ENCODE measurements around the gene SASH1. TPM values are rescaled to one million over a fixed set of nuclear protein-coding genes. Genes with fewer than 3 reads are reported as not detected.

Gene SASH1
- total RNA-seq, 2 donors from 2014 or later = 4.6 to 12.4 TPM

- no peaks in the 10 kb centered on the region for H3K4me1 ChIP-seq (ENCODE audit: control insufficient read depth, insufficient read depth, low read length)
- 83 to 92% methylated on average over 1 to 2 of the region's 2 CpGs for WGBS, 2 experiments (ENCODE audit: insufficient coverage in 1 of 2, insufficient read length in 1 of 2)
- no peak overlapping the region for H3K27ac ChIP-seq (ENCODE audit: low read depth, low read length)
- no peak overlapping the region for H3K4me3 Mint-ChIP-seq
- H3K36me3 ChIP-seq (ENCODE audit: control insufficient read depth, insufficient read depth, low read length) = no peaks in the 10 kb centered on the region
- no peaks in the 10 kb centered on the region for H3K27me3 ChIP-seq (ENCODE audit: control insufficient read depth, insufficient read depth, low read length, poor library complexity, severe bottlenecking)
- H3K9me3 Mint-ChIP-seq = no peaks in the 10 kb centered on the region
- H3K27me3 Mint-ChIP-seq (ENCODE audit: insufficient read depth) = no peaks in the 10 kb centered on the region
- no peaks in the 10 kb centered on the region for H3K36me3 Mint-ChIP-seq (ENCODE audit: low read depth)
- peaks cover 13% of the 10 kb centered on the region for H3K4me1 Mint-ChIP-seq
- DNase-seq = no peak
- no peak overlapping the region for H3K9ac ChIP-seq (ENCODE audit: extremely low read depth, low read length, poor library complexity, severe bottlenecking)
- H3K9me3 ChIP-seq (ENCODE audit: control insufficient read depth, low read length) = no peaks in the 10 kb centered on the region
- TF ChIP-seq CTCF (conservative IDR thresholded peaks at IDR 0.05) = no peak
- no peak overlapping the region for H3K27ac Mint-ChIP-seq
- no peak overlapping the region for H3K4me3 ChIP-seq (ENCODE audit: low read length)
These were observed 24.9 kb upstream of the SASH1 start for GRCh38 chr6:148317739-148318138.

- H3K27ac Mint-ChIP-seq = no peak overlapping the region
- no peaks in the 10 kb centered on the region for H3K27me3 ChIP-seq (ENCODE audit: control insufficient read depth, insufficient read depth, low read length, poor library complexity, severe bottlenecking)
- 92 to 93% methylated on average over 1 to 3 of the region's 3 CpGs for WGBS, 2 experiments (ENCODE audit: insufficient coverage in 1 of 2, insufficient read length in 1 of 2)
- no peak overlapping the region for H3K4me3 Mint-ChIP-seq
- H3K4me1 Mint-ChIP-seq = peaks cover 4% of the 10 kb centered on the region
- H3K4me3 ChIP-seq (ENCODE audit: low read length) = no peak overlapping the region
- H3K4me1 ChIP-seq (ENCODE audit: control insufficient read depth, insufficient read depth, low read length) = no peaks in the 10 kb centered on the region
- H3K27ac ChIP-seq (ENCODE audit: low read depth, low read length) = no peak overlapping the region
- no peaks in the 10 kb centered on the region for H3K36me3 ChIP-seq (ENCODE audit: control insufficient read depth, insufficient read depth, low read length)
- no peak for TF ChIP-seq CTCF (conservative IDR thresholded peaks at IDR 0.05)
- no peaks in the 10 kb centered on the region for H3K36me3 Mint-ChIP-seq (ENCODE audit: low read depth)
- H3K9ac ChIP-seq (ENCODE audit: extremely low read depth, low read length, poor library complexity, severe bottlenecking) = no peak overlapping the region
- no peaks in the 10 kb centered on the region for H3K9me3 Mint-ChIP-seq
- no peak for DNase-seq
- no peaks in the 10 kb centered on the region for H3K9me3 ChIP-seq (ENCODE audit: control insufficient read depth, low read length)
- H3K27me3 Mint-ChIP-seq (ENCODE audit: insufficient read depth) = peaks cover 3% of the 10 kb centered on the region
These were observed 19.9 kb upstream of the SASH1 start for GRCh38 chr6:148322704-148323103.

GRCh38 chr6:148323344-148323743 is 19.3 kb upstream of the SASH1 start:
- Histone ChIP-seq H3K4me1 (ENCODE audit: control insufficient read depth, insufficient read depth, low read length) (no peaks in the 10 kb centered on the region), H3K36me3 (ENCODE audit: control insufficient read depth, insufficient read depth, low read length) (no peaks in the 10 kb centered on the region), H3K27ac (ENCODE audit: low read depth, low read length) (no peak overlapping the region), H3K27me3 (ENCODE audit: control insufficient read depth, insufficient read depth, low read length, poor library complexity, severe bottlenecking) (no peaks in the 10 kb centered on the region), H3K4me3 (ENCODE audit: low read length) (no peak overlapping the region), H3K9ac (ENCODE audit: extremely low read depth, low read length, poor library complexity, severe bottlenecking) (no peak overlapping the region), H3K9me3 (ENCODE audit: control insufficient read depth, low read length) (no peaks in the 10 kb centered on the region)
- Mint-ChIP-seq H3K4me1 (peaks cover 4% of the 10 kb centered on the region), H3K4me3 (no peak overlapping the region), H3K36me3 (ENCODE audit: low read depth) (no peaks in the 10 kb centered on the region), H3K9me3 (no peaks in the 10 kb centered on the region), H3K27ac (no peak overlapping the region), H3K27me3 (ENCODE audit: insufficient read depth) (peaks cover 3% of the 10 kb centered on the region)
- 76 to 100% methylated on average over 1 to 2 of the region's 2 CpGs for WGBS, 2 experiments (ENCODE audit: insufficient coverage in 1 of 2, insufficient read length in 1 of 2)
- TF ChIP-seq CTCF (conservative IDR thresholded peaks at IDR 0.05) = no peak
- no peak for DNase-seq
